GM08714 (cell line): ENCODE data around the gene C12orf54.

Experiments
- H3K4me3 ChIP-seq: fragments of 200-500 bp; sonication (Bioruptor generic); 2 replicates; pipeline ENCODE4 v1.5.1; 2014; ENCODE audit warnings: mild to moderate bottlenecking, low read length, inconsistent platforms
- ZNF274 ChIP-seq: IDR thresholded peaks from 2 replicates; pipeline ENCODE4 v1.6.1; 2012; ENCODE audit warnings: mild to moderate bottlenecking, low read depth, low read length

The C12orf54 gene

GRCh38 chr12:48545833-48546469, 63.7 kb downstream of the C12orf54 start:
- TF ChIP-seq ZNF274 = no peak
- no peak overlapping the region for H3K4me3 ChIP-seq
